Thyroid gland (tissue), 4 donors: Measurements from ENCODE around the gene TAOK3.

Source experiments
- POLR2A ChIP-seq, 2 donors: fragments of 450-650 bp; IDR thresholded peaks; one replicate each; pipeline ENCODE4 v1.6.1; 2017; ENCODE audit warnings: antibody characterized with exemption in 2 of 2, mild to moderate bottlenecking in 2 of 2, moderate library complexity in 1 of 2
- TF ChIP-seq, protein P1 (sequence below), 6 experiments: fragments of 200-600 bp in 3 of 6; fragments of 450-650 bp in 3 of 6; sonication (generic) in 3 of 6; IDR thresholded peaks; one replicate each; pipeline ENCODE4 v1.5.1; 2016 to 2019; ENCODE audit warnings: antibody characterized with exemption in 6 of 6, mild to moderate bottlenecking in 2 of 6, inconsistent platforms in 1 of 6, moderate library complexity in 1 of 6

DNA sequence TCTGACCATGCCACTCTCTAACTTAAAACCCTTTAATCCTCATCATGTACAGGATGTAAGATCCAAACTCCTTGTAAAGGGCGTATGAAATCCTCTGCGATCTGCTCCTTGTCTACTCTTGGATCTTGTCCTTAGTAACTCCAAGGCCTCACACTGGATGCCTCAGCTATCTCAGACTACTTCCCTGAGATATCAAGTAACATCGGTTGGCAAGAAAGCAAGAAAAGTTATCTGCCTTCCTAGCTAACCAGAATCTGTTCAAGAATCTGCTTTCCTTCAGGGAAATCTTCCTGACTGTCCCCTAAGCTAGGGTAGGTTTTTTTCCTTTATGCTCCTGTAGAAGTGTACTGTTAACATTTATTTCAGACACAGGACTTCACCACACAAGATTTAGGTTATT, 82.6 kb downstream of the TAOK3 start:
- TF ChIP-seq, protein P1, sequence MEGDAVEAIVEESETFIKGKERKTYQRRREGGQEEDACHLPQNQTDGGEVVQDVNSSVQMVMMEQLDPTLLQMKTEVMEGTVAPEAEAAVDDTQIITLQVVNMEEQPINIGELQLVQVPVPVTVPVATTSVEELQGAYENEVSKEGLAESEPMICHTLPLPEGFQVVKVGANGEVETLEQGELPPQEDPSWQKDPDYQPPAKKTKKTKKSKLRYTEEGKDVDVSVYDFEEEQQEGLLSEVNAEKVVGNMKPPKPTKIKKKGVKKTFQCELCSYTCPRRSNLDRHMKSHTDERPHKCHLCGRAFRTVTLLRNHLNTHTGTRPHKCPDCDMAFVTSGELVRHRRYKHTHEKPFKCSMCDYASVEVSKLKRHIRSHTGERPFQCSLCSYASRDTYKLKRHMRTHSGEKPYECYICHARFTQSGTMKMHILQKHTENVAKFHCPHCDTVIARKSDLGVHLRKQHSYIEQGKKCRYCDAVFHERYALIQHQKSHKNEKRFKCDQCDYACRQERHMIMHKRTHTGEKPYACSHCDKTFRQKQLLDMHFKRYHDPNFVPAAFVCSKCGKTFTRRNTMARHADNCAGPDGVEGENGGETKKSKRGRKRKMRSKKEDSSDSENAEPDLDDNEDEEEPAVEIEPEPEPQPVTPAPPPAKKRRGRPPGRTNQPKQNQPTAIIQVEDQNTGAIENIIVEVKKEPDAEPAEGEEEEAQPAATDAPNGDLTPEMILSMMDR (IDR thresholded peaks at IDR 0.05): no peak
- no peak for TF ChIP-seq POLR2A (IDR thresholded peaks at IDR 0.05)
